ENCODE data around the gene ISM1.
"Not testable (repeated sequence)": the region's sequence is repeated elsewhere in the genome, so short reads cannot be mapped to it uniquely, and the experiment has no call there.

Gene ISM1

DNA sequence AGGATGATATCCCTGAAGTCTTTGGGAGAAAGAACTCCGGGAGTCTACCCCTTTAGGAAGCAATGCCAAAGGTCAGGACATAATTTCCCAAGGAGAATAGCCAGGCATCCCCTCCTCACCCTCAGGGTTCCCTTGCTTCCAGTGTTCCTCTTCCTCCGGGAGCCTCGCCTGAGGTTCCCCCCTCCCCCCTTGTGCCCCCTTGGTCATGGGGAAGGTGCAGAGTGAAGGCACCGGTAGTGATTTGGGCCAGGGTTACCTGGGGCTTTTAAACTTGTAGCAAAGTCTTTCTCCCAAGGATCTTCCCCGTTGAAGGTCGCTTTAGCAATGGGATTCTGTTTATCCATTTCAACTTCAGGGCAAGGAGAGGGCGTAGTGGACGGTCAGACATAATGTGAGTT lies 1.2 kb downstream of the ISM1 start:
- no peak for DNase-seq

GRCh38 chr20:13223736-13224520 lies 2.9 kb downstream of the ISM1 start:
- DNase-seq, result no peak

- no peak for DNase-seq
Observed at GRCh38 chr20:13226367-13226766, 5.3 kb downstream of the ISM1 start.

DNA sequence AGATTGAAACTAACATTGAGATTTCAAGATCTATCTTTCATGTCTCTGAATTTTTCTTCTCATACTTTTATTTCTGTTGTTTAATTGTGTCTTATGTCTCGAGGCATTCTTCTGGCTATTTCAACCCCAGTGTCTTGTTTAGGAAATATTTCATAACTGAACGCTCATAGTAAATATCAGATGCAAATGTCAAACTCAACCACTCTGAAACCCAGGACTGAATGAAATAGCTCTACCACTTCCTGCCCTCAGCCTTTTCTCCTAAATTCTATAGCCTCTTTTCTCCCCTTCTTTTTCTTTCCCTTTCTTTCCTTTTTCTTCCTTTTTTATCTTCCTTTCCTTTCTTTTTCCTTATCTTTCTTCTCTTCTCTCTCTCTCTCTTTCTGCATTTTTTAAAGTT lies 7.7 kb downstream of the ISM1 start:
- DNase-seq, result no peak

- DNase-seq, result no peak
Observed at GRCh38 chr20:13229538-13229937, 8.5 kb downstream of the ISM1 start.

DNA sequence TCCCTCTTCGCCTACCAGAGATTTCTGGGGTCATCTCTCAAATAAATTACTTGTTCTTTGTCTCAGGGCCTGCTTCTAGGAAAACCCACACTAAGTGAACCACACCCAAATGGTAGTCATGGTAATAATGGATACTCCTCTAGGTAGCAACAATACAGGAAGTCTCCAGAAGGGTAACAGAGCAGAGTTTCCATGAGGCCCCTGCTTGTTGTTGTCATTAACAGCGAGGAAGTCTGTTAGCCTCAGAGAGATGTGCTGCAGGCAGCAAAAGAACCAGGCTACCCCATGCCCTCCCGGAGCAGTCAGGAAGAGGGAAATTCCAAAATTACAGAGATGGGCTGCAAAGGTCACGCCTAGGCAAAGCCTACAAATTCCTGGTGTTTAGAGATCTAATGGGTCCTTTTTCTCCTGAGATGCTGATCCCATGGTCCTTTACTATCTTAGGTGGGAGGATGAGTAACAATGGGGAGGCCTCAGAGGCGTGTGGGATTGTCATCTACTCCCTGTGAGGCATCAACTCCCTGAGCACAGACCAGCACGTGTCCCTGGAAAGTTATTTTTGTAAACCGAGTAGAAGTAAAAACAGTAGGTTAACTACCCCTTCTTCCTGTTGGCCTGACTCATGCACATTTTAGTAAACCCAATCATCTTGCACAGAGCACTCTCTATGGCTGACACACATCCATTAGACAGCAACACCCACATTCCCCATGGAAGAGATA lies 10.1 kb downstream of the ISM1 start:
- DNase-seq, result no peak

GRCh38 chr20:13232999-13233398 lies 11.9 kb downstream of the ISM1 start:
- no peak for DNase-seq

DNA sequence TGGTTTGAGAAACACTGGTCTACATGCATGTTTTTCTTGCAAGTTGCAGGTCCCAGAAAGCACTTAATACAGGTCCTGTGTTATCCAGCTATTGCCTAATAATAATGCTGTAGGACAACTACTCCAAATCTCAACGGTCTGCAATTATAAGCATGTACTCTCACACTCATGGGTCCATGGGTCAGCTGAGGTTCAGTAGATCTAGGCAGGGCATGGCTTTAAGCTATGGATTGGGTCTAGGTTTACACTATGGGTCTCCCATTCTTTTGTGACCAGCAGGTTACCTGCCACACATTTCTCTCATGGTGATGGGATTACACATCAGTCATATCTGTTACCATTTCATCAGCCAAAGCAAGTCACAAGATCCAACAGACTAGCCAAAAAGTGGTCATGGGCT lies 13.9 kb downstream of the ISM1 start:
- DNase-seq, result no peak

DNA sequence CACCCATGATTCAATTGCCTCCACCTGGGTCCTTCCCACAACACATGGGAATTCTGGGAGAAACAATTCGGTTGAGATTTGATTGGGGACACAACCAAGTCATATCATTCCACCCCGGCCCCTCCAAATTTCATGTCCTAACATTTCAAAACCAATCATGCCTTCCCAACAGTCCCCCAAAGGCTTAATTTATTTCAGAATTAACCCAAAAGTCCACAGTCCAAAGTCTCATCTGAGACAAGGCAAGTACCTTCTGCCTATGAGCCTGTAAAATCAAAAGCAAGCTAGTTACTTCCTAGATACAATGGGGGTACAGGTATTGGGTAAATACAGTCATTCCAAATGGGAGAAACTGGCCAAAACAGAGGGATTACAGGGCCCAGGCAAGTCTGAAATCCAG lies 15.3 kb downstream of the ISM1 start:
- DNase-seq, result not testable (repeated sequence)

GRCh38 chr20:13236990-13237720 lies 16.1 kb downstream of the ISM1 start:
- DNase-seq, result no peak

- no peak for DNase-seq
Observed at GRCh38 chr20:13238001-13238653, 17.1 kb downstream of the ISM1 start.

DNA sequence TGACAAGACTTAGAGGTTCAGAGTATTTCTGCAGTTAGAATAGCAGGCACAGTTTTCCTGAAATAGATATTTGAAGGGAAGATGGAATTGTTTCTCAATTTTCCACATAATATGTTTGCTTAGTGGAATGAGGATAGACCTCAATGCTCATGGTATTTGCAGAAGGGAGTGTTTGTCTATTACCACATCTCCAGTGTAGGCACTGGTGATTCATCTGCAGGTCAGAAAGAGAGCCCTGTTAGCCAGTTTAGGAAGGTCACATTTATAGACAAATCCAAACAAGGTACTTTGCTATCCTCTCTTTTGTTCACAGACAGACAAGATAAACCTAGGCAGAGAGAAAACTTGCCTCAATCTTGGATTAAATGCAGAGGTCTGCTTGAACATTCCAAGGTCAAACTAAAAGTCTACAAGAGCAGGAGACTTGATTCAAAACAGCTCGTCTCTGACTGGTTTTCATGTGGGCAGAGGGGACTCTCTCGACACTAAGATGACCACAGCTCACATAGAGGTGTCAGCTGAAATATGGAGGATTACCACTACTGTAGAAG lies 22.8 kb downstream of the ISM1 start:
- no peak for DNase-seq

- no peak for DNase-seq
Observed at GRCh38 chr20:13245250-13245723, 24.2 kb downstream of the ISM1 start.

DNA sequence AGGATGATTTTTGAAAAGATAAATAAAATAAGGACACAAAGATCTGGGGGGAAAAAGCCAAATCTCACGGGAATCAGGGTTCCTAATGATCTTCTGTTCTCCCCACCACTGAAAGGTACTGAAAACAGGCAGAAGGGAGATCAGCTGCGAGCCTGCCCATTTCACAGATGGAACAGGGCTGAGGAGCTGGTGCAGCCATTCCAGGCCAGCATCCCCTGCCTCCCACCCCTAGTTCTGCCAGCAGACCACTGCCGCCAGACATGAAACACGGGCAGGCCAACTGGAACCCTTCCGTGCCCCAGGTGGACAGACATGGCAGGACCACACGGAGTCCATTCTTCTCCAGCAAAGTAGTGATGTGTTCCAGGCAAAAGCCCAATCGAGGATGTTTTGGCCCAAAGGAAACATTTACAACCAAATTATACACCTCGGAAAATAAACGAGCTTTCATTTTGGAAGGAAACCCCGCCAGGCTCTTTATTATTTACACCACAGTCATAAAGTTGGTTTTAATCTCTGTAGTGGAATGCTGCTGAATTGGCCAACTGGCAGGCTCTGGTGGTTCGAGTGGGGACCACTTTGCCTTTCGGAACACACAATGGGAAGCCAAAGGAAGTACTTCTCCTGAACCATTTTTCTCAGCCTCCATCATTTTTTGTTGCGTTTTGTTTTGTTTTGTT lies 28.2 kb downstream of the ISM1 start:
- DNase-seq, result no peak

GRCh38 chr20:13249798-13250170 lies 28.7 kb downstream of the ISM1 start:
- no peak for DNase-seq

DNA sequence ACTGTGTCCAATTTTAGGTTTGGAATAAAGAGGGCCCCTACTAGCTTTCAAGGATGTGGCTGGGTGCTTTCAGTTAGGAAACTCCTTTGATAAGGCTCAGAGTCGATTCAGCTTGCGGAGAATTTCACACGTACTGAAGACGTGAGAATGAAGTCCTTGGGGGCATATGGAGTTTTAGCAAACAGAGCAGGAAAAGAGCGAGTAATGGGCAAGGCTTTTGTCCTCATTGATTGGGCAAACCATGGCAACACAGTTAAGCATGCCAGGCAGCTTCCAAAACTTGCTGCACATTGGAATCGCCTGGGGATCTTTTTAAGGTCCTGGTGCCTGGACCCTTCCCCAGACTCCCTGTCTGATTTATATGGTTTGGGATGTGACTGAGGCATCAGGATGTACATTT lies 29.2 kb downstream of the ISM1 start:
- no peak for DNase-seq

GRCh38 chr20:13251106-13251903 lies 30.2 kb downstream of the ISM1 start:
- DNase-seq, result no peak

DNA sequence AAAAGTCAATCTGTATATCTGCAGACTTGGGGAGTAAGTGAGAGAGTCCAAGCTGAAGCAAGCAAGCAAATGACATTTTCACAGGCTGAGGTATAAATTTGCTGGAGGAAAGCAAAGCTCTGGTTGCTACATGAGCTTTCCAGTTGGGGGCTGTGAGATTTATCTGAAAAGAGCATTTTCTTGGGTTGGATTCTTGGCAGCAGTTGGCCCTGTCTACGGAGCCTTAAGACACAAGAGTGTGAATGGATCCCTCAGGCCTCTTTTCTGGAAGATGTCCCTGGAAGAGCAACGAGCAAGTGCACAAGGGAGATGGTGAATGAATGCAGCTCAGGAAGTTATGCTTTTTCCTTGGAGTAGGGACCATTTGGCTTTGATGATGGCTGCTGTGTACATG lies 30.8 kb downstream of the ISM1 start:
- no peak for DNase-seq

DNA sequence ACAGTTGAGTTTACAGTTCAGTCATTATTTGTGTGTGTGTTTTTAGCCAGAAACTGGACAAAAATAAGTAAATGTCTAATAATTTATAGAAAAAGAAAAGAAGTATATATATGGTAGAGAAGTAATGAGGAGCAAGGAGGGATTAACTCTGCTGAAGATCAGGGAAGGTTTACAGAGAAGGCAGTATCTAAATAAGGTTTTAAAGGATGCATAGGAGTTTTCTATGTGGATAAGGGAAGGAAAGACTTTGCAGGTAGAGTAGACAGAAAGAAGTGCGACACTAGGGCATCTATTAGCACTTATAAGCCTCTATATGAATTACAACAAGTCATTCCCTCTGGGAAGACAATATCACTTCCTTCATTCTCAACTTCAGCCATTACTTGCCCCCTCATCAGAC lies 34.3 kb downstream of the ISM1 start:
- DNase-seq, result no peak

DNA sequence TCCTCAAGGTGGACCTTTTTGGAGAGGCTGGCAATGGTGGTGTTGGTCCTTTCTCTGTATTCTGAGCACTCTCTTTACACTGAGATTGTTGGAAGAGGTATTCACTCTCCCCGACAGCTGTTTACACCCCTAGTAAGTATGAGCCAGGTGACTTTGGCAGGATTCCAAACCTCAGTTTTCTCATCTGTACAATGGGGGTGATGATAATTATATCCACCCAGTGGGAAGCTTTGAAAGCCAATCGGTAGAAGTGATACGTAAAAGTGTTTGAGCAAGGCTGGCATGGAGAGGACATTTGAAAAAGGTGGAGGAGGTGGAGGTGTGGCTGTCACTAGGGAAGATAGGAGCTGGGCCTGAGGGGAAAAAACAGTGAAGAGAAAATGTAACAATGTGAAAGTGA lies 35.5 kb downstream of the ISM1 start:
- no peak for DNase-seq

DNA sequence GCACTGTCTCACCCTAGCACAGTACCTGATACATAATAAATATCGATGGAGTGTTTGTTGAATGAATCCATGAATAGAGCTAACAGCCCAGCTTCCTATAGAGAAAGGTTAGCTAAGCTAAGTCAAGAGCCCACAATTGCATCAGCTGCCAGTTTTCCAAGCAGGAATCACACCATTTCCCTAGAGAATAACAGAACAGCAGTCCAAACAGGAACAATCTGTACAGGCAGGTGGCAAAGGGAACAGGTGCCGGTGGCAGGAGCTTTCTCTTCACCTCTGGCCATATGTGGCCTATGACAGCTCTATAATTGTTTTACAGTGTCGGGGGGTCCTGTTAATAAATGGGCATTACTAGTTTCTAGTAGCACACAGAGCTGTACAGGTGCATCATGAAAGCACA lies 38.8 kb downstream of the ISM1 start:
- no peak for DNase-seq
